ENCODE results near the gene VAV2.

Gene VAV2

GRCh38 chr9:133861086-133861485, 131.0 kb downstream of the VAV2 start:
- in situ Hi-C loops (cut with HindIII; ENCODE audit: low sequenced_read_pairs) = loop anchor here (5.0 kb wide), 1 partner anchor 49 kb away; no protein-coding TSS in a partner anchor

DNA sequence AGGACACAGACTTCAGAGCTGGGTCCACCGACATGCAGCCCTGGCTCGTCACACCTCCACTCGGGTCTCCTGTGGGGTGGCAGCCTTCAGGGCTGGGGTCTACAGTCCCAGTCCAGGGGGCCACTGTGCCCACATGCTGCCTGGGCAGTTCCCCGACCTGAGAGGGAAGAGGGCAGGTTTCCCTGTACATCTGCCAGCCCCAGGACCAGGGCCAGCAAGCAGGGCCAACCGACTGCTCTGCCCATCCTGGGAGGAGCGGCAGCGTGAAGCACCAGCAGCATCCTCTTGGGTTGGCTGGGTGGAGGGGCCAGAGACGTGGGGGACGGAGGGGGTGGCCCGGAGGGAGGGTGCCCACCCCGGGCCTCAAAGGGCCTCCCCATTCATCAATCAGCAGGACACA, 133.4 kb downstream of the VAV2 start:
- in situ Hi-C loops (cut with HindIII; ENCODE audit: low sequenced_read_pairs) = no loop called here

DNA sequence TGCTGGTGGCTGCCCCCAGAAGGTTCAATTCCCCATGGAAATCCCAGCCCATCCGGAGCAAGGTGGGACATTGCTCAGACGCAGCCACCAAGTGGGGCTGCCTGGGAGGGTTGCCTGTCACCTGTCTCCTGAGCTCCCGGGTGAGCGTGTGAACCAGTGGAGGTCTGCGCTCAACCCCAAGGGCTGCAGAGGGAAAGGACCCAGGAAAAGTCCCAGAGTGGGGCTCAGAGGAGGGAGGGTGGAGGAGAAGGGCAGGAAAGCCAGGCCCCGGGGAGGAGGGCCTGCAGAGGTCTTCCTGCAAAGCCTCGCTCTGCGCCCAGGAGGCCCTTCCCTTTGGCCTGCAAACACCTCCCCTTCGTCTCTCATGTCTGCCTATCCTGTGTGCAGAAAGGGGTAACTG, 134.5 kb downstream of the VAV2 start:
- in situ Hi-C loops (cut with HindIII; ENCODE audit: low sequenced_read_pairs) = no loop called here

GRCh38 chr9:133856798-133857197, 135.3 kb downstream of the VAV2 start:
- in situ Hi-C loops (cut with HindIII; ENCODE audit: low sequenced_read_pairs) = no loop called here

GRCh38 chr9:133855802-133856521, 136.2 kb downstream of the VAV2 start:
- in situ Hi-C loops (cut with HindIII; ENCODE audit: low sequenced_read_pairs) = no loop called here

- in situ Hi-C loops (cut with HindIII; ENCODE audit: low sequenced_read_pairs) = no loop called here
These were observed 136.8 kb downstream of the VAV2 start for GRCh38 chr9:133855371-133855770.

DNA sequence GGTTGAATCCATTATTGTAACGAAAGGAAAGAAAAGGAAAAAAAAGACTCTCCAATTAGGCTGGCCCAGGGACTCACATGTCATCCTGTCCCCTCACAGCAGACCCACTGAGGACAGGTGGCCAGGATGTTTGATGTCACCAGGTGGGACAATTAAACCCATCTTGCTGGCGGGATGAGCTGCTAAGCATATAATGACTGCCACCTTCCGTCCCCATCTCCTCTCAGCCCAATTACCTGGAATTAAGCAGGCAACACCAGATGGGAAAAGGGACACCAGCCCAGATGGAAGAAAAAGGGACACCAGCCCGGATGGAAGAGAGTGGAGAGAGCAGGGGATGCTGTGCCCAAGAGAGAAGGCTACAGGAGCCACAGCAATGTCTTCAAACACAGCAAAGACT, 137.4 kb downstream of the VAV2 start:
- in situ Hi-C loops (cut with HindIII; ENCODE audit: low sequenced_read_pairs) = no loop called here

- in situ Hi-C loops (cut with HindIII; ENCODE audit: low sequenced_read_pairs) = no loop called here
These were observed 138.1 kb downstream of the VAV2 start for GRCh38 chr9:133854048-133854447.

GRCh38 chr9:133853331-133853730, 138.8 kb downstream of the VAV2 start:
- in situ Hi-C loops (cut with HindIII; ENCODE audit: low sequenced_read_pairs) = no loop called here

- in situ Hi-C loops (cut with HindIII; ENCODE audit: low sequenced_read_pairs) = no loop called here
These were observed 139.7 kb downstream of the VAV2 start for GRCh38 chr9:133852431-133852830.

GRCh38 chr9:133851693-133852092, 140.4 kb downstream of the VAV2 start:
- in situ Hi-C loops (cut with HindIII; ENCODE audit: low sequenced_read_pairs) = no loop called here

DNA sequence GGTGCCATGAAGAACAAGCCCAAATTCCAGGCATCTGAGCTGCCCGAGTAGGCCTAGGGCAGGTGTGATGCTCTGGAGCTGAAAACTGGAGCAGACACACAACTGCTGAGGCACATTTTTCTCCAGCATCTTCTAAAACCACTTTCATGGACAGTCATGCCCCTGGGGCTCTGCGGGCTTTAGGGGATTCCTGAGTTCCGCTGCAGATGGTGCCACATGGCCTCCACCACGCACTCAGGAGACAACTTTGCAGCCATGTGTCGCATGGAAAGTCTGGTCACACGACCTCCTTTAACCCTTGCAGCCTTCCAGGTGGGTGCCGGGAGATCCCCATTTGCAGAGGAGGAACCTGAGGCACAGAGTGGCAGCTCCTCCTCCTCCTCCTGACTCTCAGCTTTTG, 141.2 kb downstream of the VAV2 start:
- in situ Hi-C loops (cut with HindIII; ENCODE audit: low sequenced_read_pairs) = no loop called here

- in situ Hi-C loops (cut with HindIII; ENCODE audit: low sequenced_read_pairs) = no loop called here
These were observed 142.0 kb downstream of the VAV2 start for GRCh38 chr9:133850161-133850560.

DNA sequence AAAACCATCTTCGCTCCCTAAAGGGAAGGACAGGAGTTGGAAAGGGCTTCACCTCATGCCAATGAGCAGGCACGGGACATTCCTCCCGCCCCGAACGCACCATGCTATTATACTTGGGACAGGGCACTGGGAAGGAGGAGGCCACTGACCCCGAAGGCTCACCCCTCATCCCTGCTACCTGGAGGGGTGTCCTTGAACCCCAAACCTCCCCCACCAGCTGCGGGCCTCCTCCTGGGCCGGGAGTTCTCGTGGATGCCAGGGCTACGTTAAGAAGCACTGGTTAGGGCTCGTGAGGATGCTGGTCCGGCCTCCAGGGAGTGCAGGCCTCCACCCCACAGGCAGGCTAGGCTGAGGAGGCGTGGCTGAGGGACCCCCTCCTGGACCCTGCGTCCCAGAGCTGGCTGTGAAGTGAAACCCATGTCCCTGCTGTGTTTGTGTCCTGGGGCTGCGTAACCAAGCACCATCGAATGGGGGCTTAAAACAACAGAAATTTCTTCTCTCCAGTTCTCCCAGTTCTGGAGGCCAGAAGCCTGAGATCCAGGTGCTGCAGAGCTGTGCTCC, 142.9 kb downstream of the VAV2 start:
- in situ Hi-C loops (cut with HindIII; ENCODE audit: low sequenced_read_pairs) = no loop called here

DNA sequence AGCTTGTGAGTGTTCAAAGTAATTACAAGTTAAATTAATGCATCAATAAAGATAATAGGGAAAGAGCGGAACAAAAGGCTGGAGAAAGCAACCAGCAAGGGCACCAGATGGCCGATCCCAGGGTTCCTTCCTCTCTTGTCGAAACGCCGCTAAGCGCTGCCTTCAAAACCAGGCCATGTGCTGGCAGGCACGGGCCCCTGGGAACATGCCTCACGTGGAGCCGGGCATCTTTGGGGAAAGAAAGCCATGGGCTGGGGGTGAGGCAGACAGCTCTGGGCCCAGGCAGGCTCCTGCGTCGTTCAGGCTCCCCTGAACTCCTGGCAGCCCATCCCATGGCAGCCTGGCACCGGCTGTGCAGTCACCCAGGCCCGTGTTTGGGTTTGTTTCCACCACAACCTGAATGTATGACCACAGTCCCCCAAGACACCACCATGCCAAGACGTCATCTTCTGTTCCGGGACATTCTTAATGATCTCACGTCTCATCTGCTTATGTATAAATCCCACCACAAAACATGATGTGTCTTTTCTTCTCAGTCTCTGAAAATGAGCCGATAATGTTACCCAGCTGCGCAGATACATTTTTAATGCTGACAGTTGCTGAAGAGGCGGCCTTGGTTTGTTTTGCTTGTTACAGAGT, 143.5 kb downstream of the VAV2 start:
- in situ Hi-C loops (cut with HindIII; ENCODE audit: low sequenced_read_pairs) = no loop called here

DNA sequence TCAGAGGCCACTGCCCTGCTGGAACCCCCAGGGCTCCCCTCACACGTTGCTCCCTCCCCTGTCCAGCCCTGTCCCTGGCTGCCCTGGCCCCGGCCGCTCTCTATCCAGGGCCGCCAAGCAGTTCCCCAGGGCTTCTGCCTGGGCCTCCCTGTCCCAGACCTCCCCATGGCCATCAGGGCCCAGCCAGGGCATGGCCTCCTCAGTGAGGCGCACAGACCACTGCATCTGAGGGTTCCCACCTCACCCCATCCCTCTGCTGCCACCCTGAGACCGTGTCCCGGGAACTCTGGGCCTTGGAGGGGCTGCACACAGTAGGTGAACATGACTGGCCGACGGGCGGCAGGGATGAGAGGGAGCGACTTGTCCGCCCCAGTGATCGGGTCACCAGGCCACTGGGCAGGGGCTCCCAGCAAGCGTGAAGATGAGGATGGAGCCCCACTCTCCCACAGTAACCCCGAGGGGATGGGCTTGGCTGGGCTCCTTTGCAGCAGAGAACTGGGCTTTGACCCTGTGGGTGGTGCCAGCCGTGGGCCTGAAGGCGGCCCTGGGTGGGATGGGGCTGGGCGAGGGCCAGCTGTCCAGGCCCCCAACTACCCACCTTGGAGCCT, 145.5 kb downstream of the VAV2 start:
- in situ Hi-C loops (cut with HindIII; ENCODE audit: low sequenced_read_pairs) = no loop called here

GRCh38 chr9:133845440-133845839, 146.7 kb downstream of the VAV2 start:
- in situ Hi-C loops (cut with HindIII; ENCODE audit: low sequenced_read_pairs) = no loop called here

GRCh38 chr9:133844881-133845410, 147.2 kb downstream of the VAV2 start:
- in situ Hi-C loops (cut with HindIII; ENCODE audit: low sequenced_read_pairs) = loop anchor here (5.0 kb wide), 1 partner anchor 57 kb away; no protein-coding TSS in a partner anchor

DNA sequence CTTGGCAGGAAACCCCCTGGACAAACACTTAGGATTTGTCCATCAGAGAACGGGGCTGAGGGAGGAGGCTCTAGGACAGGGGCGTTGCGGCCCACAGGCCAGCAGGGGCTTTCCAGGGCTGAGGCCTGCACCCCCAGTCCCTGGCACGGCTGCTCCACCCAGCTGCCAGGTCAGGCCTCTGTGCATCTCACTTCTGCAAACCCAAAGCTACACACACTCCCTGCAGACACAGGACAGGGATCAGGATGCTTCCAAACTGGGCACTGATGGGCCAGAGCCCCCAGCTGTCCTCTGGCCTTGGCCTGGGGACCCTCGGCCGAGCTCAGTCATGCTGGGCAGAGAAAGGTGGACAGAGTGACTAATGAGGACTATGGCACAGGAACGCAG, 147.7 kb downstream of the VAV2 start:
- in situ Hi-C loops (cut with HindIII; ENCODE audit: low sequenced_read_pairs) = loop anchor here (5.0 kb wide), 1 partner anchor 58 kb away; no protein-coding TSS in a partner anchor

DNA sequence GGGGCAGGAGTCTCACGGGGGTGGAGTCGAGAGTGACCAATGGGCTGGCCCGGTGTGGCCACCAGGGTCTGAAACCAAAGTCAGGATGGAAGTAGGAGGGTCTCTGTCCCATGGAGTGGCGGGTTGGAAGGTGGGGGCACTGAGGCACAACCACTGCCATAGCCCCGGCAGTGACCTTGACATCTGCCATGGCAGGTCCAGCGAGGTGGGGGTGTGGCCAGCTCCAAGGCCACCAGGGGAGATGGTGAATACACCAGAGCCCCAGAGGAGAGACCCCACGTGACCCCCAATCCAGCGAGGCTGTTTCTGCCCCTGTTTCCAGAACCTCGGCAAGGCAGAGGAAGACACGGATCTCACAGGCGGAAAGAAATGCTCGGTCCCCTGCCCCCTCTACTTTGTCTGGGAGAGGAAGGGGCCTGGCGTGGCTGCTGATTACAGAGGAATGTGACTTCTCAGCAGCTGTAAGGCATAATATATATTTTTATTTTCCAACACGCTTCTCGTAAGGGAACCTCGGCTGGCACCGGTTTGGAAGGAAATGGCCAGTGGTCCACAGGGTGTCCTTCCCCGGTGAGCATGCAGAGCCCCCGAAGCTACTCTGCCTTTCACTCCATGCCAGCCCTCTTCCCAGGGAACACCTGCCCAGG, 148.2 kb downstream of the VAV2 start:
- in situ Hi-C loops (cut with HindIII; ENCODE audit: low sequenced_read_pairs) = loop anchor here (5.0 kb wide), 1 partner anchor 58 kb away; no protein-coding TSS in a partner anchor

GRCh38 chr9:133843250-133843649, 148.9 kb downstream of the VAV2 start:
- in situ Hi-C loops (cut with HindIII; ENCODE audit: low sequenced_read_pairs) = loop anchor here (5.0 kb wide), 1 partner anchor 59 kb away; no protein-coding TSS in a partner anchor

Data from endothelial cell of hepatic sinusoid (primary cell).